SK-N-SH (cell line): Measurements from ENCODE around the gene HES1. TPM values are rescaled to one million over a fixed set of nuclear protein-coding genes. Genes with fewer than 3 reads are reported as not detected.

Experiments
- CTCF ChIA-PET: fragments of 300-600, 350-600 bp; formaldehyde crosslinking; extraction: SDS; loops from one replicate; lab custom pipeline; 2021; lab: Yijun Ruan, JAX
- POLR2A ChIA-PET: fragments of 350-600 bp; sonication (Branson Sonifier 250); formaldehyde crosslinking; extraction: SDS; loops from one replicate; lab custom pipeline; 2020; ENCODE audit warnings: antibody characterized with exemption, inconsistent platforms; lab: Yijun Ruan, JAX
- DNase-seq: peaks from one replicate; pipeline ENCODE4 v3.0.0; 2012
- H2AFZ ChIP-seq: fragments of 200-600 bp; sonication (generic); 2 replicates; pipeline ENCODE4 v1.8.1; 2016; ENCODE audit warnings: antibody characterized with exemption, mild to moderate bottlenecking, low read depth
- H3F3A ChIP-seq: fragments of 200-600 bp; sonication (generic); replicated peaks from 2 replicates; pipeline ENCODE3; 2016; ENCODE audit warnings: antibody characterized with exemption, mild to moderate bottlenecking; ENCODE audit not compliant: insufficient read depth
- H3K27ac ChIP-seq, 2 experiments: fragments of 200-500 bp in 1 of 2; fragments of 200-600 bp in 1 of 2; sonication (Bioruptor generic) in 1 of 2; sonication (generic), shearing (Covaris generic) in 1 of 2; 2 replicates each; pipeline versions ENCODE4 v1.5.1 to v1.6.1; 2014 to 2016; ENCODE audit warnings: low read depth in 2 of 2, inconsistent platforms in 1 of 2, low read length in 1 of 2, mild to moderate bottlenecking in 1 of 2, mixed read lengths in 1 of 2
- H3K27me3 ChIP-seq: fragments of 200-600 bp; sonication (generic), shearing (Covaris generic); 2 replicates; pipeline ENCODE4 v1.6.1; 2016; ENCODE audit warnings: mixed run types; ENCODE audit not compliant: insufficient read depth
- H3K36me3 ChIP-seq, 2 experiments: fragments of 200-500 bp in 1 of 2; fragments of 200-600 bp in 1 of 2; sonication (Bioruptor generic) in 1 of 2; sonication (generic) in 1 of 2; replicated peaks in 1 of 2; 2 replicates each; pipeline versions ENCODE3 to v1.5.1; 2014 to 2016; ENCODE audit warnings: low read length in 1 of 2, mild to moderate bottlenecking in 1 of 2; ENCODE audit not compliant: insufficient read depth in 2 of 2, control insufficient read depth in 1 of 2
- H3K4me1 ChIP-seq, 2 experiments: fragments of 200-500 bp in 1 of 2; fragments of 200-600 bp in 1 of 2; sonication (Bioruptor generic) in 1 of 2; sonication (generic), shearing (Covaris generic) in 1 of 2; 2 replicates each; pipeline versions ENCODE4 v1.5.1 to v1.6.1; 2014 to 2016; ENCODE audit warnings: low read depth in 1 of 2, low read length in 1 of 2, mixed run types in 1 of 2; ENCODE audit not compliant: insufficient read depth in 2 of 2, control insufficient read depth in 1 of 2
- H3K4me2 ChIP-seq: fragments of 200-600 bp; sonication (generic), shearing (Covaris generic); 2 replicates; pipeline ENCODE4 v1.6.1; 2017; ENCODE audit warnings: mixed run types
- H3K4me3 ChIP-seq, 2 experiments: fragments of 200-500 bp in 1 of 2; fragments of 200-600 bp in 1 of 2; sonication (Bioruptor generic) in 1 of 2; sonication (generic), shearing (Covaris generic) in 1 of 2; 2 replicates each; pipeline versions ENCODE4 v1.5.1 to v1.8.1; 2014 to 2016; ENCODE audit warnings: low read depth in 2 of 2, inconsistent platforms in 1 of 2, low read length in 1 of 2, mild to moderate bottlenecking in 1 of 2, mixed read lengths in 1 of 2, moderate library complexity in 1 of 2
- H3K79me2 ChIP-seq: fragments of 200-600 bp; sonication (generic); 2 replicates; pipeline ENCODE4 v1.8.1; 2017; ENCODE audit warnings: mild to moderate bottlenecking; ENCODE audit not compliant: insufficient read depth
- H3K9ac ChIP-seq: fragments of 200-600 bp; sonication (generic); 2 replicates; pipeline ENCODE4 v1.6.1; 2017; ENCODE audit warnings: mixed run types
- H3K9me2 ChIP-seq: fragments of 200-600 bp; sonication (generic); 2 replicates; pipeline ENCODE4 v1.6.1; 2017; ENCODE audit warnings: mixed run types
- H3K9me3 ChIP-seq: fragments of 200-600 bp; sonication (generic); 2 replicates; pipeline ENCODE4 v1.6.1; 2017; ENCODE audit warnings: mixed run types, mild to moderate bottlenecking, moderate library complexity
- H4K20me1 ChIP-seq: fragments of 200-600 bp; sonication (generic); 2 replicates; pipeline ENCODE4 v1.6.1; 2017; ENCODE audit warnings: mild to moderate bottlenecking, mixed run types; ENCODE audit not compliant: insufficient read depth
- CTCF ChIP-seq: fragments of 200-600 bp; sonication (generic); IDR thresholded peaks from 2 replicates; pipeline ENCODE4 v1.6.1; 2017; ENCODE audit warnings: antibody characterized with exemption, mild to moderate bottlenecking, moderate library complexity
- ELF1 ChIP-seq: IDR thresholded peaks from 2 replicates; pipeline ENCODE4 v1.4.0; 2012
- EP300 ChIP-seq, 2 experiments: IDR thresholded peaks; 2 replicates each; pipeline versions ENCODE4 v1.4.0 to v1.6.1; 2012; ENCODE audit warnings: borderline replicate concordance in 1 of 2, low read depth in 1 of 2, low read length in 1 of 2
- EZH2phosphoT487 ChIP-seq: fragments of 200-600 bp; sonication (generic); IDR thresholded peaks from 2 replicates; pipeline ENCODE4 v1.6.1; 2017; ENCODE audit warnings: low read depth, mixed run types, mild to moderate bottlenecking, antibody characterized with exemption, moderate library complexity, borderline replicate concordance
- GATA2 ChIP-seq: sonication (generic); formaldehyde crosslinking; IDR thresholded peaks from 2 replicates; pipeline ENCODE4 v1.5.0; 2020; ENCODE audit warnings: mild to moderate bottlenecking, missing genetic modification reagents
- MAX ChIP-seq: IDR thresholded peaks from 2 replicates; pipeline ENCODE4 v1.4.0; 2012; ENCODE audit warnings: low read depth
- MEF2A ChIP-seq: IDR thresholded peaks from 2 replicates; pipeline ENCODE4 v1.4.0; 2012; ENCODE audit warnings: low read depth, borderline replicate concordance
- PBX3 ChIP-seq: IDR thresholded peaks from 2 replicates; pipeline ENCODE4; 2012
- RAD21 ChIP-seq: IDR thresholded peaks from 2 replicates; pipeline ENCODE4 v1.6.1; 2012; ENCODE audit warnings: mild to moderate bottlenecking, low read length
- RCOR1 ChIP-seq: fragments of 150-350 bp; IDR thresholded peaks from 2 replicates; pipeline ENCODE4 v1.6.1; 2017; ENCODE audit warnings: antibody characterized with exemption, low read length
- RFX5 ChIP-seq: IDR thresholded peaks from 2 replicates; pipeline ENCODE4 v1.6.1; 2012; ENCODE audit warnings: mild to moderate bottlenecking, improper control_type of control experiment, low read length
- SIN3A ChIP-seq: IDR thresholded peaks from 2 replicates; pipeline ENCODE4 v1.6.1; 2012; ENCODE audit warnings: low read depth, mild to moderate bottlenecking, low read length, moderate library complexity, borderline replicate concordance
- SMC3 ChIP-seq: IDR thresholded peaks from 2 replicates; pipeline ENCODE4 v1.6.1; 2012; ENCODE audit warnings: low read depth, low read length, improper control_type of control experiment
- TAF1 ChIP-seq: IDR thresholded peaks from 2 replicates; pipeline ENCODE4 v1.6.1; 2012; ENCODE audit warnings: low read depth, mild to moderate bottlenecking, low read length, moderate library complexity, borderline replicate concordance
- TCF12 ChIP-seq: IDR thresholded peaks from 2 replicates; pipeline ENCODE4 v1.4.0; 2012
- TEAD4 ChIP-seq: IDR thresholded peaks from 2 replicates; pipeline ENCODE4 v1.4.0; 2012; ENCODE audit warnings: mild to moderate bottlenecking, borderline replicate concordance; ENCODE audit not compliant: insufficient read depth
- WGBS: methylation state at CpG from one replicate; pipeline ENCODE4 v1.1.6; 2017; ENCODE audit warnings: low lambda C conversion rate; 5-methylcytosine and 5-hydroxymethylcytosine counted together
- polyA plus RNA-seq, 3 experiments: library from polyadenylated mRNA; depleted of rRNA; stranded (reverse); fragments of >200 nt; gene quantifications; 2 replicates each; pipeline ENCODE4 v1.2.3, GENCODE V29; 2012
- TF ChIP-seq, protein P1 (sequence below): fragments of 150-350 bp; IDR thresholded peaks from 2 replicates; pipeline ENCODE4 v1.6.1; 2017; ENCODE audit warnings: antibody characterized with exemption, low read length, low read depth, borderline replicate concordance

HES1 gene
- polyA plus RNA-seq, 1 of the 3 experiments (the other 2 are of a cell fraction) = 225 TPM

DNA sequence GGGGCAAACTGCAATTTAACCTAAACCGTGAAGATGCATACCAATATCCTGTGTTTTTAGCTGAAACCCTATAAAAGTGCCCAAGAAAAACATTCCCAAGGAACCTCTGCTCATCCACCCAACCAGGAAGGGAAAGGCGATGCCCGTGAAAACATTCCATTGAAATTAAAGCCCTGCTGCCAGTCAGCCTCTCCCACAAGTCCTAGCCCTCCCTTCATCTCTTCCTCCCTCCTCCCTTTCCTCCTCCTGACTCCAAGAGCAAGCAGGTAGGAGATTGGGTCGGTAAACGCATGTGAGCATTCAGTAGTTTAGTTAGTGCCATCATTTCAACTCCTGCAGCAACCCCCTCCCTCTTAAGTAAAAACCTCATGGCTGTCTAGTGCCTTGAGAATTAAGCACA is 27.7 kb downstream of the HES1 start:
- no peaks in the 10 kb centered on the region for H3K9me2 ChIP-seq
- DNase-seq = no peak
- H3K27me3 ChIP-seq = peaks cover 29% of the 10 kb centered on the region
- ChIA-PET CTCF (interaction anchor here (3.1 kb wide), 1 partner anchor 25 kb away, joined by 9 read pairs; no protein-coding TSS in a partner anchor), POLR2A (no interaction called here)
- no peak overlapping the region for H3K9ac ChIP-seq
- no peaks in the 10 kb centered on the region for H3F3A ChIP-seq
- H3K4me1 ChIP-seq = peaks cover 6 to 10% of the 10 kb centered on the region in 2 experiments; a peak in 3 of 4 replicates
- H2AFZ ChIP-seq = no peak overlapping the region
- H4K20me1 ChIP-seq = no peaks in the 10 kb centered on the region
- H3K9me3 ChIP-seq = no peaks in the 10 kb centered on the region; the same call in 1 of the 2 replicates
- no peaks in the 10 kb centered on the region for H3K36me3 ChIP-seq
- no peak overlapping the region for H3K4me2 ChIP-seq
- no peak overlapping the region for H3K4me3 ChIP-seq
- H3K79me2 ChIP-seq = no peaks in the 10 kb centered on the region
- H3K27ac ChIP-seq = no peak overlapping the region
- WGBS = 59% methylated on average over 5 of the region's 5 CpGs
- TF ChIP-seq ELF1 = no peak
- TF ChIP-seq SMC3 = no peak
- no peak for TF ChIP-seq SIN3A
- TF ChIP-seq, protein P1, sequence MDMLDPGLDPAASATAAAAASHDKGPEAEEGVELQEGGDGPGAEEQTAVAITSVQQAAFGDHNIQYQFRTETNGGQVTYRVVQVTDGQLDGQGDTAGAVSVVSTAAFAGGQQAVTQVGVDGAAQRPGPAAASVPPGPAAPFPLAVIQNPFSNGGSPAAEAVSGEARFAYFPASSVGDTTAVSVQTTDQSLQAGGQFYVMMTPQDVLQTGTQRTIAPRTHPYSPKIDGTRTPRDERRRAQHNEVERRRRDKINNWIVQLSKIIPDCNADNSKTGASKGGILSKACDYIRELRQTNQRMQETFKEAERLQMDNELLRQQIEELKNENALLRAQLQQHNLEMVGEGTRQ = no peak
- no peak for TF ChIP-seq RAD21
- no peak for TF ChIP-seq MEF2A
- TF ChIP-seq TAF1 = no peak
- no peak for TF ChIP-seq CTCF
- TF ChIP-seq PBX3 = no peak
- no peak for TF ChIP-seq EP300 (IDR thresholded peaks at IDR 0.05; ENCODE audit: borderline replicate concordance in 1 of 2, low read depth in 1 of 2, low read length in 1 of 2)
- TF ChIP-seq MAX = no peak
- no peak for TF ChIP-seq TCF12
- TF ChIP-seq EZH2phosphoT487 = no peak
- no peak for TF ChIP-seq GATA2 (CRISPR knock-in tag)
- no peak for TF ChIP-seq TEAD4
- TF ChIP-seq RCOR1 = no peak
- TF ChIP-seq RFX5 = no peak
